ENCODE data around the gene GATD1. TPM values are rescaled to one million over a fixed set of nuclear protein-coding genes. Genes with fewer than 3 reads are reported as not detected.

Gene GATD1
- total and polyA plus RNA-seq, 2 experiments from 2014 or later, result 39.3 to 51.0 TPM

- TF ChIP-seq CREB1 (CRISPR knock-in tag; IDR thresholded peaks at IDR 0.05; ENCODE audit: low read depth) (no peak), STAT1 (IDR thresholded peaks at IDR 0.05; ENCODE audit: unreplicated experiment) (no peak), ZNF114 (CRISPR knock-in tag; IDR thresholded peaks at IDR 0.05) (no peak), CTCF (conservative IDR thresholded peaks at IDR 0.05; ENCODE audit: low read depth in 2 of 2) (no peak), EZH2 (IDR thresholded peaks at IDR 0.05; ENCODE audit: low read depth, unreplicated experiment) (no peak), JUNB (IDR thresholded peaks at IDR 0.05; ENCODE audit: unreplicated experiment) (no peak), EZH2phosphoT487 (IDR thresholded peaks at IDR 0.05; ENCODE audit: unreplicated experiment) (no peak)
- TF ChIP-seq, protein P1, sequence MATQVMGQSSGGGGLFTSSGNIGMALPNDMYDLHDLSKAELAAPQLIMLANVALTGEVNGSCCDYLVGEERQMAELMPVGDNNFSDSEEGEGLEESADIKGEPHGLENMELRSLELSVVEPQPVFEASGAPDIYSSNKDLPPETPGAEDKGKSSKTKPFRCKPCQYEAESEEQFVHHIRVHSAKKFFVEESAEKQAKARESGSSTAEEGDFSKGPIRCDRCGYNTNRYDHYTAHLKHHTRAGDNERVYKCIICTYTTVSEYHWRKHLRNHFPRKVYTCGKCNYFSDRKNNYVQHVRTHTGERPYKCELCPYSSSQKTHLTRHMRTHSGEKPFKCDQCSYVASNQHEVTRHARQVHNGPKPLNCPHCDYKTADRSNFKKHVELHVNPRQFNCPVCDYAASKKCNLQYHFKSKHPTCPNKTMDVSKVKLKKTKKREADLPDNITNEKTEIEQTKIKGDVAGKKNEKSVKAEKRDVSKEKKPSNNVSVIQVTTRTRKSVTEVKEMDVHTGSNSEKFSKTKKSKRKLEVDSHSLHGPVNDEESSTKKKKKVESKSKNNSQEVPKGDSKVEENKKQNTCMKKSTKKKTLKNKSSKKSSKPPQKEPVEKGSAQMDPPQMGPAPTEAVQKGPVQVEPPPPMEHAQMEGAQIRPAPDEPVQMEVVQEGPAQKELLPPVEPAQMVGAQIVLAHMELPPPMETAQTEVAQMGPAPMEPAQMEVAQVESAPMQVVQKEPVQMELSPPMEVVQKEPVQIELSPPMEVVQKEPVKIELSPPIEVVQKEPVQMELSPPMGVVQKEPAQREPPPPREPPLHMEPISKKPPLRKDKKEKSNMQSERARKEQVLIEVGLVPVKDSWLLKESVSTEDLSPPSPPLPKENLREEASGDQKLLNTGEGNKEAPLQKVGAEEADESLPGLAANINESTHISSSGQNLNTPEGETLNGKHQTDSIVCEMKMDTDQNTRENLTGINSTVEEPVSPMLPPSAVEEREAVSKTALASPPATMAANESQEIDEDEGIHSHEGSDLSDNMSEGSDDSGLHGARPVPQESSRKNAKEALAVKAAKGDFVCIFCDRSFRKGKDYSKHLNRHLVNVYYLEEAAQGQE (IDR thresholded peaks at IDR 0.05; ENCODE audit: unreplicated experiment), result no peak
- peaks cover 11% of the 10 kb centered on the region; the same call in 1 of the 2 replicates for H3K4me1 ChIP-seq (ENCODE audit: insufficient read depth)
- Mint-ChIP-seq H3K27ac (no peak overlapping the region), H3K4me3 (no peak overlapping the region), H3K27me3 (ENCODE audit: insufficient read depth, low read depth, poor library complexity) (peaks cover 17% of the 10 kb centered on the region), H3K36me3 (ENCODE audit: low read depth) (peaks cover 37% of the 10 kb centered on the region), H3K9me3 (no peaks in the 10 kb centered on the region), H3K4me1 (peaks cover 10% of the 10 kb centered on the region)
- no peak overlapping the region for H3K4me3 ChIP-seq
- H3K9me2 ChIP-seq (ENCODE audit: insufficient read depth), result no peaks in the 10 kb centered on the region
- peaks cover 5% of the 10 kb centered on the region; the same call in 1 of the 2 replicates for H3K36me3 ChIP-seq (ENCODE audit: insufficient read depth)
- no peak for DNase-seq (ENCODE audit: low spot score)
- peak; percentile 55 for ATAC-seq
- H3K27ac ChIP-seq (ENCODE audit: low read depth), result no peak overlapping the region
- H3K27me3 ChIP-seq (ENCODE audit: insufficient read depth), result no peaks in the 10 kb centered on the region
- peaks cover 35% of the 10 kb centered on the region for H3K79me2 ChIP-seq (replicated peaks; ENCODE audit: insufficient read depth)
- H4K20me1 ChIP-seq (replicated peaks; ENCODE audit: insufficient read depth), result peaks cover 25% of the 10 kb centered on the region
- H3K4me2 ChIP-seq, result no peak overlapping the region
- H3F3A ChIP-seq (replicated peaks; ENCODE audit: low read depth), result peaks cover 10% of the 10 kb centered on the region
- no peak overlapping the region for H2AFZ ChIP-seq
Observed at GRCh38 chr11:771617-772204, 5.6 kb downstream of the GATD1 start.

Data from GM23338 (cell line).